ENCODE data around the gene MX2. TPM values are rescaled to one million over a fixed set of nuclear protein-coding genes. Genes with fewer than 3 reads are reported as not detected.

The MX2 gene
- total RNA-seq, 1 experiment from 2014 or later: 0.15 TPM

DNA sequence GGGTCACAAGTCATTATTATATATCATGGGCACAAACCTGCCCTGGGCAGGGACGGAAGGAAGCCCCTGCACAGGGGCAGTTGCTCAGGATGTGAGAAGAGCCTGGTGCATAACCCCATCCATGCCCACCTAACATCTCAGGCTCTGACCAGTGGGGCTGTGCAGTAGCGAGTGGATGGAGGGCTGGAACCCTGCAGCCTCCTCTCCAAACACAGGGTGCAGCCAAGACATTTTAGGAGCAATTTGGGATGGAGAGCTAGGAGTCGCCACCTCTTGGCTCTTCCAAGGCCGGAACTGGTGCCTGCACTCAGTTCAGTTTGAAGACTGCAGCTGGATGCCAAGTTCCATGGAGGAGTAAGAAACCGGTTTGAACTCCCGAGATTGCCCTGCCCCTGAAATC, 67.0 kb downstream of the MX2 start:
- no peak overlapping the region for H3K4me3 ChIP-seq (ENCODE audit: low read length)
- H3F3A ChIP-seq (ENCODE audit: low read length, unreplicated experiment): no peaks in the 10 kb centered on the region
- intact Hi-C loops (cut with micrococcal nuclease): loop anchor here (10.0 kb wide), 1 partner anchor 144 kb away; no protein-coding TSS in a partner anchor
- no peaks in the 10 kb centered on the region for H3K9me2 ChIP-seq (replicated peaks; ENCODE audit: low read length)
- H3K79me2 ChIP-seq (ENCODE audit: low read length): no peaks in the 10 kb centered on the region
- ATAC-seq (no peak), DNase-seq (no peak)
- H3K4me1 ChIP-seq (ENCODE audit: insufficient read depth, low read length): peaks cover 4% of the 10 kb centered on the region
- BruUV-seq (replicated peaks): no TSS peak
- ChIA-PET CTCF (no interaction called here), POLR2A (ENCODE audit: unreplicated experiment) (no interaction called here)
- TF ChIP-seq EZH2phosphoT487 (IDR thresholded peaks at IDR 0.05; ENCODE audit: borderline replicate concordance, low read length) (no peak), EZH2 (IDR thresholded peaks at IDR 0.05; ENCODE audit: low read length, unreplicated experiment) (no peak)
- TF ChIP-seq, protein P1, sequence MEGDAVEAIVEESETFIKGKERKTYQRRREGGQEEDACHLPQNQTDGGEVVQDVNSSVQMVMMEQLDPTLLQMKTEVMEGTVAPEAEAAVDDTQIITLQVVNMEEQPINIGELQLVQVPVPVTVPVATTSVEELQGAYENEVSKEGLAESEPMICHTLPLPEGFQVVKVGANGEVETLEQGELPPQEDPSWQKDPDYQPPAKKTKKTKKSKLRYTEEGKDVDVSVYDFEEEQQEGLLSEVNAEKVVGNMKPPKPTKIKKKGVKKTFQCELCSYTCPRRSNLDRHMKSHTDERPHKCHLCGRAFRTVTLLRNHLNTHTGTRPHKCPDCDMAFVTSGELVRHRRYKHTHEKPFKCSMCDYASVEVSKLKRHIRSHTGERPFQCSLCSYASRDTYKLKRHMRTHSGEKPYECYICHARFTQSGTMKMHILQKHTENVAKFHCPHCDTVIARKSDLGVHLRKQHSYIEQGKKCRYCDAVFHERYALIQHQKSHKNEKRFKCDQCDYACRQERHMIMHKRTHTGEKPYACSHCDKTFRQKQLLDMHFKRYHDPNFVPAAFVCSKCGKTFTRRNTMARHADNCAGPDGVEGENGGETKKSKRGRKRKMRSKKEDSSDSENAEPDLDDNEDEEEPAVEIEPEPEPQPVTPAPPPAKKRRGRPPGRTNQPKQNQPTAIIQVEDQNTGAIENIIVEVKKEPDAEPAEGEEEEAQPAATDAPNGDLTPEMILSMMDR (conservative IDR thresholded peaks at IDR 0.05; ENCODE audit: low read depth, low read length): no peak
- H3K9me3 ChIP-seq (ENCODE audit: low read length): no peaks in the 10 kb centered on the region
- no peak overlapping the region for H3K27ac ChIP-seq (ENCODE audit: low read length)
- H3K4me2 ChIP-seq (ENCODE audit: low read length): no peak overlapping the region
- H2AFZ ChIP-seq (ENCODE audit: low read length): no peak overlapping the region
- H3K9ac ChIP-seq (ENCODE audit: low read length): no peak overlapping the region
- H3K27me3 ChIP-seq (ENCODE audit: low read length): no peaks in the 10 kb centered on the region
- H4K20me1 ChIP-seq (ENCODE audit: low read length): no peaks in the 10 kb centered on the region
- no peaks in the 10 kb centered on the region; the same call in 1 of the 2 replicates for H3K36me3 ChIP-seq (ENCODE audit: low read depth, low read length)

DNA sequence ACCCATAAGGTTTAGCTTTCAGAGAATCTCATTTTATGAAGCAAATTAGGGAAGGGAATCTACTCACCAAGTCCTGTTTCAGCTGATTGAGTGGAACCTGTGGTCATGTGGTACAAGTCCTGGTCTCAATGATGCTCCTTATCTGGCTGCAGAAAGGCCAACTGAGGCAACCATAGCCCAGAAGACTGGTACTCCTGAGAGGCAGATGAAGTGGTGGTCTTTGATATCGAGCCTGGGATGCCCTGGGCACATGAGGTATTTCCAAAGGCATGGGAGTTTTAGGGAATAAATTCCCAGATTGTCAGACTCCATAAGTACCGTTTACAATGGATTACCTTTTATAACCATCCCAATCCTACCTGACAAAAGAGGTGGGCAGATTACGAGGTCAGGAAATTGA, 67.5 kb downstream of the MX2 start:
- Histone ChIP-seq H2AFZ (ENCODE audit: low read length) (no peak overlapping the region), H3K4me1 (ENCODE audit: insufficient read depth, low read length) (peaks cover 4% of the 10 kb centered on the region), H3K9me2 (replicated peaks; ENCODE audit: low read length) (no peaks in the 10 kb centered on the region), H3K4me3 (ENCODE audit: low read length) (no peak overlapping the region), H3K9ac (ENCODE audit: low read length) (no peak overlapping the region), H3K36me3 (ENCODE audit: low read depth, low read length) (no peaks in the 10 kb centered on the region; the same call in 1 of the 2 replicates), H3K79me2 (ENCODE audit: low read length) (no peaks in the 10 kb centered on the region), H4K20me1 (ENCODE audit: low read length) (no peaks in the 10 kb centered on the region), H3K9me3 (ENCODE audit: low read length) (no peaks in the 10 kb centered on the region), H3K27me3 (ENCODE audit: low read length) (no peaks in the 10 kb centered on the region), H3K27ac (ENCODE audit: low read length) (no peak overlapping the region), H3F3A (ENCODE audit: low read length, unreplicated experiment) (no peaks in the 10 kb centered on the region), H3K4me2 (ENCODE audit: low read length) (no peak overlapping the region)
- ATAC-seq (no peak), DNase-seq (no peak)
- intact Hi-C loops (cut with micrococcal nuclease): loop anchor here (10.0 kb wide), 1 partner anchor 145 kb away; no protein-coding TSS in a partner anchor
- POLR2A ChIA-PET (ENCODE audit: unreplicated experiment): no interaction called here
- no TSS peak for BruUV-seq (replicated peaks)
- CTCF ChIA-PET: no interaction called here
- TF ChIP-seq, protein P1 (conservative IDR thresholded peaks at IDR 0.05; ENCODE audit: low read depth, low read length): no peak
- TF ChIP-seq EZH2 (IDR thresholded peaks at IDR 0.05; ENCODE audit: low read length, unreplicated experiment): no peak
- no peak for TF ChIP-seq EZH2phosphoT487 (IDR thresholded peaks at IDR 0.05; ENCODE audit: borderline replicate concordance, low read length)

DNA sequence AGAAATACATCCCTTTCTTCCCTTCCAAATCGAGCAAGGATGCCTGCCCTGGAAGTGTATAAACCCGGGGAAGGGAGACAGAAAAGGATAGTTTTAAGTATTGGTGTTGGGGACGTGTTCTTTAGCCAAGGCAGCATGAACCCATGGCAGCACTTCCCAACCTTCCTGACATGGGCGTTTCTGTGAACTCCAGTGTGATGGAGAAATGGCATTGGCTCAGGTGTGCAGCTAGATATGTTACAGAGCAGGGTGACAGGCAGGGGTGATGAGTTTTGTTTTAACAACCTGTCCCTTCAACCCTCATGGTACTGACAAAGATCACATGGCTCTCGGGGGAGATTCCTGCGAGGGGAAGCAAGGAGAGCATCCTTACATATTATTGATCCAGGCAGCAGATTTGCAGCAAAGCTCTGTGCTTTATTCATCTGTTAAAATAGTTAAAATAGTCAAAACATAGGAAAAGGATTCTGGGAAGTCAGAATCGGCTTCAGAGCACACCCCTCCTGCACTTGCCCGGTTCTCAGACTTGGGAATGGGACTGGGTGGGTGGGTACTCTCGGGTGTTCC, 68.2 kb downstream of the MX2 start:
- no peaks in the 10 kb centered on the region for H3K9me2 ChIP-seq (replicated peaks; ENCODE audit: low read length)
- no peaks in the 10 kb centered on the region for H3F3A ChIP-seq (ENCODE audit: low read length, unreplicated experiment)
- H4K20me1 ChIP-seq (ENCODE audit: low read length): no peaks in the 10 kb centered on the region
- TF ChIP-seq EZH2phosphoT487 (IDR thresholded peaks at IDR 0.05; ENCODE audit: borderline replicate concordance, low read length) (no peak), EZH2 (IDR thresholded peaks at IDR 0.05; ENCODE audit: low read length, unreplicated experiment) (no peak)
- TF ChIP-seq, protein P1 (conservative IDR thresholded peaks at IDR 0.05; ENCODE audit: low read depth, low read length): no peak
- intact Hi-C loops (cut with micrococcal nuclease): loop anchor here (10.0 kb wide), 1 partner anchor 145 kb away; no protein-coding TSS in a partner anchor
- ChIA-PET CTCF (no interaction called here), POLR2A (ENCODE audit: unreplicated experiment) (no interaction called here)
- ATAC-seq (no peak), DNase-seq (no peak)
- no peak overlapping the region for H3K4me3 ChIP-seq (ENCODE audit: low read length)
- H3K9me3 ChIP-seq (ENCODE audit: low read length): no peaks in the 10 kb centered on the region
- no peak overlapping the region for H2AFZ ChIP-seq (ENCODE audit: low read length)
- no peak overlapping the region for H3K27ac ChIP-seq (ENCODE audit: low read length)
- H3K79me2 ChIP-seq (ENCODE audit: low read length): no peaks in the 10 kb centered on the region
- peaks cover 4% of the 10 kb centered on the region for H3K4me1 ChIP-seq (ENCODE audit: insufficient read depth, low read length)
- H3K36me3 ChIP-seq (ENCODE audit: low read depth, low read length): no peaks in the 10 kb centered on the region; the same call in 1 of the 2 replicates
- H3K27me3 ChIP-seq (ENCODE audit: low read length): no peaks in the 10 kb centered on the region
- H3K4me2 ChIP-seq (ENCODE audit: low read length): no peak overlapping the region
- no TSS peak for BruUV-seq (replicated peaks)
- no peak overlapping the region for H3K9ac ChIP-seq (ENCODE audit: low read length)
